Right lobe of liver (tissue), 6 donors: ENCODE results near the gene ISLR. TPM values are rescaled to one million over a fixed set of nuclear protein-coding genes. Genes with fewer than 3 reads are reported as not detected.

ENCODE experiments used
- ATAC-seq, 4 donors: fragments of 200-7000 bp; cut with Tn5 transposase; one replicate each; pipeline ENCODE4 v1.9.1; 2020; ENCODE audit warnings: mild to moderate bottlenecking in 4 of 4, moderate library complexity in 4 of 4
- DNase-seq, 3 donors: peaks; one replicate each; pipeline ENCODE4 v3.0.0-alpha.2; 2020
- H3K27ac ChIP-seq, 3 donors: fragments of 200-600 bp; one replicate each; pipeline ENCODE4 v1.8.0; 2022
- H3K27me3 ChIP-seq, 2 donors: fragments of 200-600 bp; one replicate each; pipeline ENCODE4 v1.8.0; 2022
- H3K36me3 ChIP-seq, 4 donors: fragments of 200-600 bp; sonication (generic) in 1 of 4; one replicate each; pipeline versions ENCODE4 v1.5.1 to v1.8.0; 2017 to 2022; ENCODE audit warnings: control low read depth in 1 of 4
- H3K4me1 ChIP-seq, 4 donors: fragments of 200-600 bp; sonication (generic) in 1 of 4; one replicate each; pipeline versions ENCODE4 v1.5.1 to v1.8.0; 2017 to 2022; ENCODE audit warnings: control low read depth in 1 of 4
- H3K4me3 ChIP-seq, 3 donors: fragments of 200-600 bp; one replicate each; pipeline ENCODE4 v1.8.0; 2022
- H3K9me3 ChIP-seq, 4 donors: fragments of 200-600 bp; sonication (generic) in 1 of 4; one replicate each; pipeline versions ENCODE4 v1.5.1 to v1.8.0; 2017 to 2022; ENCODE audit warnings: control low read depth in 1 of 4
- POLR2A ChIP-seq: fragments of 450-650 bp; IDR thresholded peaks from one replicate; pipeline ENCODE4 v1.6.1; 2017; ENCODE audit warnings: antibody characterized with exemption, mild to moderate bottlenecking
- WGBS: methylation state at CpG from one replicate; pipeline ENCODE4 v1.1.6; 2018; ENCODE audit warnings: low coverage, low lambda C conversion rate; ENCODE audit not compliant: insufficient coverage; ENCODE audit errors: missing lambda C conversion rate; 5-methylcytosine and 5-hydroxymethylcytosine counted together
- intact Hi-C, 2 donors: fragments of 100-400 bp; cut with DNase I; formaldehyde crosslinking; loops; one replicate each; pipeline versions ENCODE4 v1.11.2 to v1.14.1; 2022
- total RNA-seq, 6 experiments: library from RNA; depleted of rRNA in 2 of 6; stranded (reverse); fragments of >200 nt in 2 of 6; fragmentation: NEBNext Ultra II Directional in 3 of 6; extraction: Animal tissue kit (Norgen Biotek cat#: 25700) in 3 of 6; gene quantifications; one replicate each; pipeline versions ENCODE4 v1.1.0 to v1.2.4, GENCODE V29; 2016 to 2023
- TF ChIP-seq, protein P1 (sequence below), 4 donors: fragments of 200-600 bp in 3 of 4; fragments of 450-650 bp in 1 of 4; IDR thresholded peaks; one replicate each; pipeline versions ENCODE4 v1.5.1 to v1.8.0; 2016 to 2022; ENCODE audit warnings: antibody characterized with exemption in 4 of 4, mild to moderate bottlenecking in 2 of 4
- donor health status: DM: no; HTN: yes; CAD: no.
- donor health status: DM: no; HTN: no; CAD: no.
- donor health status: DM: no; HTN: no; CAD: no.
- donor health status: DM: no; HTN: yes; CAD: no.
- donor health status: DM: no; HTN: yes; CAD: no.

ISLR gene
- total RNA-seq, 6 experiments from 2014 or later, result 1.5 to 9.9 (median 2.6) TPM

DNA sequence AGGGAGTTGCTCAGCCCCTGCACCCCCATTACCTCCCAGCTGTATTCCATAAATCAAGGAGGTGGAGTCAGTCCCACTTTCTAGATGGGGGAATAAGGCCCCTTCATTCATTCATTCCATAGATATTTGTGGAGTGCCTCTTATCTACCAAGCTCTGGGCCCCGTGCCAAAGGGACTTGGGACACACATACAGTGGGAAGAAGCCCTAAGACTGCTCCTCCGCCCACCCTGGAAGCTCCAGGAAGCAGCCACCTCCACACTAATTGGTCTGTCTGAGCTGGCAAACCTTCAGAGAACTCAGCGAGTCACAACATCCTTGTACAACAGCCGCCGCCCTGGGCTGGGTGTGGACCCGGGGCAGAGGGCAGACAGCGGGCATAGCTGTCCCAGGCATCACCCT, 22.7 kb downstream of the ISLR start:
- Histone ChIP-seq H3K27me3 (no peaks in the 10 kb centered on the region), H3K27ac (no peak overlapping the region), H3K4me3 (no peak overlapping the region), H3K4me1 (peaks cover 0 to 3% (median 0%) of the 10 kb centered on the region in 4 donors), H3K9me3 (no peaks in the 10 kb centered on the region), H3K36me3 (no peaks in the 10 kb centered on the region)
- WGBS, result 48% methylated on average over 6 of the region's 7 CpGs
- intact Hi-C loops, result no loop called here
- TF ChIP-seq, protein P1, sequence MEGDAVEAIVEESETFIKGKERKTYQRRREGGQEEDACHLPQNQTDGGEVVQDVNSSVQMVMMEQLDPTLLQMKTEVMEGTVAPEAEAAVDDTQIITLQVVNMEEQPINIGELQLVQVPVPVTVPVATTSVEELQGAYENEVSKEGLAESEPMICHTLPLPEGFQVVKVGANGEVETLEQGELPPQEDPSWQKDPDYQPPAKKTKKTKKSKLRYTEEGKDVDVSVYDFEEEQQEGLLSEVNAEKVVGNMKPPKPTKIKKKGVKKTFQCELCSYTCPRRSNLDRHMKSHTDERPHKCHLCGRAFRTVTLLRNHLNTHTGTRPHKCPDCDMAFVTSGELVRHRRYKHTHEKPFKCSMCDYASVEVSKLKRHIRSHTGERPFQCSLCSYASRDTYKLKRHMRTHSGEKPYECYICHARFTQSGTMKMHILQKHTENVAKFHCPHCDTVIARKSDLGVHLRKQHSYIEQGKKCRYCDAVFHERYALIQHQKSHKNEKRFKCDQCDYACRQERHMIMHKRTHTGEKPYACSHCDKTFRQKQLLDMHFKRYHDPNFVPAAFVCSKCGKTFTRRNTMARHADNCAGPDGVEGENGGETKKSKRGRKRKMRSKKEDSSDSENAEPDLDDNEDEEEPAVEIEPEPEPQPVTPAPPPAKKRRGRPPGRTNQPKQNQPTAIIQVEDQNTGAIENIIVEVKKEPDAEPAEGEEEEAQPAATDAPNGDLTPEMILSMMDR (IDR thresholded peaks at IDR 0.05), result no peak
- no peak for TF ChIP-seq POLR2A
- DNase-seq (peak in 1 of 3 donors; percentile 35), ATAC-seq (peak in 1 of 4 donors; percentile 35)

DNA sequence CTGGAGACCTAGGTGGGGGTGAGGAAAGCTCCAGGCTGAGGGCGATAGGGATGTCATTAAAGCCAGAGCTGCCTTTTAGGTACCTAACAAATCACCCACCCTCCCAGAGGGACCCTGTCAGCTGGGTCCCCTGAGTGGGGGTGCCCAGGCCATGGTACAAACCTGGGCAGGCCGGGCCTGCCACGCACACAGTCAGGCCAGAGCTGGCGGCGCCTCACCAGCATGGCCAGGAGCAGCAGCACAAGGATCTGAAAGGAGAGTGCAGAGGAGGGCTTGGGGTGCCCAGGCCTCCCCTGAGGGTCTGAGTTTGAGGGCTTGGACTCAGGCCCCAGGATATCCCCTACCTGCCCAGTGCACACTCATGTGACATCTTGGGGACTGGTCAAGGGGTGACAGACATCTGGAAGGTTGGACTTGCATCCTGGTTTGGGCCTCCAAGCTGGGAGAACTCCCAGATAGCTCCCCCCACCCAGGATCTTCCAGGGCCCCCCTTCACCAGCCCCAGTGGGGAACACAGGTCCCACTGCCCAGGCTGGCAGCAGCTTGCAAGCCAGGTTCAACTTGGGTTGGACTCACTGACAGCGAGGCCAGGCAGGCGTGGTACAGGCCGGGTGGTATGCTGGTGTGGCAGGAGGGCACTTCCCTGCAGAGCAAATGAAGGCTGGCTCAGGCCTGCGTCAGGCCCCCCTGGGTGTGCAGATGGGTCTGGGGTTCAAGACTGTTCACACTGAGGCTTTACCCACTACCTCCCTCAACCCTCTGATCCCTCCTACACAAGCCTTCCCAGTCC, 23.9 kb downstream of the ISLR start:
- ATAC-seq (no peak), DNase-seq (no peak)
- H3K36me3 ChIP-seq, result no peaks in the 10 kb centered on the region
- H3K27ac ChIP-seq, result no peak overlapping the region
- TF ChIP-seq POLR2A, result no peak
- TF ChIP-seq, protein P1 (IDR thresholded peaks at IDR 0.05), result no peak
- no peaks in the 10 kb centered on the region for H3K9me3 ChIP-seq
- intact Hi-C loops, result no loop called here
- H3K4me3 ChIP-seq, result no peak overlapping the region
- H3K4me1 ChIP-seq, result peaks cover 0 to 3% (median 0%) of the 10 kb centered on the region in 4 donors
- H3K27me3 ChIP-seq, result no peaks in the 10 kb centered on the region
- 100% methylated on average over 1 of the region's 9 CpGs for WGBS

DNA sequence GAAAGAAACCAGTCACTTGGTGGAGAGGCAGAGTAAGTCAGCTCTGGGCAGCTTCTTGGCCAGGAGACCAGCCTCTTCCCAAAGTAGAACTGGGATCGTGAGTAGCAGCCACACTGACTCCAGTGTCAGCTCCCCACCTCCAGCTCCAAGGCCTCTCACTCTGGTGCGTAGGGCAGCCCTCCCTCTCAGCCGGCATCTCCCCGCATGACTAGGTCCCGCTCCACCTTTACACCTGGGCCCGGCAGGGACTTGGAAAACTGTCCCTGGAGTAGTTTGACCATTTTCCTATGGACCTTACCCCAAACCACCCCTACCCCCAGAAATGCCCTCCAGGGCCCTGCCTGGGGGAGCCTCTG, 25.8 kb downstream of the ISLR start:
- WGBS, result no CpG with 5 or more reads among the region's 6 CpGs
- no peaks in the 10 kb centered on the region for H3K27me3 ChIP-seq
- intact Hi-C loops, result no loop called here

DNA sequence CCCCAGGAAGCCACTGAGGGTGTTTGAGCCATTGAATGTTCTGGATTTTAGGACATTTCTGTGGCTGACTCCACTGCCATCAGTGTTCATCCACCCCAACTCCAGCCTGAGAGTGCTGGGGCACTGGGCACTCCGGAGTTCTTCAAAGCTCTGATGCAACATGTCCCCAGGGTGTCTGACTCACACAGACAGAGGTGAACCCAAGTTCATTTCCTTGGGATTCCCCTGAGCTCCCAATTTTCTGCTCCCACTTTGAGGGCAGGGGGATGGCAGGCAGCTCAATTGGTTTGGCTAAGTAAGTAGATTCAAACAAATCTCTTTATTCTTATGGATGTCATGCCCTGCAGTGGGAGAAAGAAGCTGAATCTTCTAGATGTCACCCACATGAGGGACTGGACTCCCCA, 26.9 kb downstream of the ISLR start:
- no peak for DNase-seq
- H3K9me3 ChIP-seq, result no peaks in the 10 kb centered on the region
- peak in 2 of 4 donors; percentile 75 to 87 for ATAC-seq
- H3K4me3 ChIP-seq, result no peak overlapping the region
- whole genome bisulfite sequencing, result 20% methylated on average over 1 of the region's 1 CpG
- no peaks in the 10 kb centered on the region for H3K36me3 ChIP-seq
- TF ChIP-seq, protein P1 (IDR thresholded peaks at IDR 0.05), result no peak
- no peak for TF ChIP-seq POLR2A
- intact Hi-C loops, result no loop called here
- no peak overlapping the region for H3K27ac ChIP-seq
- peaks cover 0 to 3% (median 0%) of the 10 kb centered on the region in 4 donors for H3K4me1 ChIP-seq
- no peaks in the 10 kb centered on the region for H3K27me3 ChIP-seq

More for the DNA sequence above, 25.8 kb downstream of the ISLR start:
- H3K9me3 ChIP-seq, result no peaks in the 10 kb centered on the region
- H3K27ac ChIP-seq, result no peak overlapping the region
- DNase-seq (no peak), ATAC-seq (no peak)
- H3K4me3 ChIP-seq, result no peak overlapping the region
- H3K4me1 ChIP-seq, result peaks cover 0 to 3% (median 0%) of the 10 kb centered on the region in 4 donors
- no peaks in the 10 kb centered on the region for H3K36me3 ChIP-seq
- TF ChIP-seq POLR2A, result no peak
- TF ChIP-seq, protein P1 (IDR thresholded peaks at IDR 0.05), result no peak
